ENCODE results near the gene SH3TC1. TPM values are rescaled to one million over a fixed set of nuclear protein-coding genes. Genes with fewer than 3 reads are reported as not detected.

Gene SH3TC1
- total and polyA plus RNA-seq, 2 of the 13 experiments (the other 11 are each of a cell fraction or from before 2014, with no cell fraction given), result 14.9 to 21.8 TPM

DNA sequence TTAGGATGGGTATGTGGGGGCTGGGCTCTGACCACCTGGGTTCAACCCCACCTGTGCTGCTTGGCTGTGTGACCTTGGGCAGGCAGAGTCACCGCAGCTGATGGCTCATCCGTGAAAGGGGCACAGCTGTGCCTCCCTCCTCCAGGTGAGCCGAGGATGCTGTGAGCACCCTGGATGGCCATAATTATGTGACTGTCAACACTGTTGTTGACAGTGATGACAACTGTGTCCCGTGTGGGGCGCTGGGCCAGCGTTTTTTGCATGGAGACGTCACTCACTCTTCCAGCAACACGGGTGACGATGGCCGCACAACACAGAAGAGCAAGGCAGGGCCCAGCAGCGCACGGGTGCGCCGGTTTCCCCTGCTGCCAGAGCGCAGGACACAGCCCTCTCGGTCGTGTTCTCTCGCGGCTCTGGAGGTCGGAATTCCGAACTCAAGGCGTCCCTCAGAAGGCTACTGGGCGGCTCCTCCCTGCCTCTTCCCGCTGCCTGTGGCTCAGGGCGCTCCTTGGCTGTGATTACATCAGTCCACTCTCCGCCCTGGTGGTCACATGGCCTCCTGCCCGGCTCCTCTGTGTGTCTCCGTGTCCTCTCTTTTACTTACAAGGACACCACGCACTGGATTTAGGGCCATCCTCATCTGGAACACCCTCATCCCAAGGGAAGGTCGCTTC, 1.3 kb downstream of the SH3TC1 start (continued):
- TF ChIP-seq FOXP4 (CRISPR knock-in tag; IDR thresholded peaks at IDR 0.05), result peak; percentile 56
- TF ChIP-seq IRF1 (CRISPR knock-in tag; IDR thresholded peaks at IDR 0.05; ENCODE audit: low read depth), result no peak
- no peak for TF ChIP-seq DMAP1 (CRISPR knock-in tag; IDR thresholded peaks at IDR 0.05)
- no peak for TF ChIP-seq ZHX1 (CRISPR knock-in tag; IDR thresholded peaks at IDR 0.05; ENCODE audit: low read depth)
- no peak for TF ChIP-seq ZNF280B (CRISPR knock-in tag; IDR thresholded peaks at IDR 0.05; ENCODE audit: borderline replicate concordance)
- TF ChIP-seq ZNF576 (CRISPR knock-in tag; IDR thresholded peaks at IDR 0.05), result no peak
- no peak for TF ChIP-seq ZNF746 (CRISPR knock-in tag; IDR thresholded peaks at IDR 0.05)
- TF ChIP-seq MATR3 (CRISPR knock-in tag; IDR thresholded peaks at IDR 0.05), result no peak
- TF ChIP-seq ZNF772 (CRISPR knock-in tag; IDR thresholded peaks at IDR 0.05), result no peak
- no peak for TF ChIP-seq SOX5 (CRISPR knock-in tag; IDR thresholded peaks at IDR 0.05; ENCODE audit: borderline replicate concordance)
- peak; percentile 51; the same call in 1 of the 2 replicates for TF ChIP-seq AKAP8 (CRISPR knock-in tag; IDR thresholded peaks at IDR 0.05)
- TF ChIP-seq, protein P1, sequence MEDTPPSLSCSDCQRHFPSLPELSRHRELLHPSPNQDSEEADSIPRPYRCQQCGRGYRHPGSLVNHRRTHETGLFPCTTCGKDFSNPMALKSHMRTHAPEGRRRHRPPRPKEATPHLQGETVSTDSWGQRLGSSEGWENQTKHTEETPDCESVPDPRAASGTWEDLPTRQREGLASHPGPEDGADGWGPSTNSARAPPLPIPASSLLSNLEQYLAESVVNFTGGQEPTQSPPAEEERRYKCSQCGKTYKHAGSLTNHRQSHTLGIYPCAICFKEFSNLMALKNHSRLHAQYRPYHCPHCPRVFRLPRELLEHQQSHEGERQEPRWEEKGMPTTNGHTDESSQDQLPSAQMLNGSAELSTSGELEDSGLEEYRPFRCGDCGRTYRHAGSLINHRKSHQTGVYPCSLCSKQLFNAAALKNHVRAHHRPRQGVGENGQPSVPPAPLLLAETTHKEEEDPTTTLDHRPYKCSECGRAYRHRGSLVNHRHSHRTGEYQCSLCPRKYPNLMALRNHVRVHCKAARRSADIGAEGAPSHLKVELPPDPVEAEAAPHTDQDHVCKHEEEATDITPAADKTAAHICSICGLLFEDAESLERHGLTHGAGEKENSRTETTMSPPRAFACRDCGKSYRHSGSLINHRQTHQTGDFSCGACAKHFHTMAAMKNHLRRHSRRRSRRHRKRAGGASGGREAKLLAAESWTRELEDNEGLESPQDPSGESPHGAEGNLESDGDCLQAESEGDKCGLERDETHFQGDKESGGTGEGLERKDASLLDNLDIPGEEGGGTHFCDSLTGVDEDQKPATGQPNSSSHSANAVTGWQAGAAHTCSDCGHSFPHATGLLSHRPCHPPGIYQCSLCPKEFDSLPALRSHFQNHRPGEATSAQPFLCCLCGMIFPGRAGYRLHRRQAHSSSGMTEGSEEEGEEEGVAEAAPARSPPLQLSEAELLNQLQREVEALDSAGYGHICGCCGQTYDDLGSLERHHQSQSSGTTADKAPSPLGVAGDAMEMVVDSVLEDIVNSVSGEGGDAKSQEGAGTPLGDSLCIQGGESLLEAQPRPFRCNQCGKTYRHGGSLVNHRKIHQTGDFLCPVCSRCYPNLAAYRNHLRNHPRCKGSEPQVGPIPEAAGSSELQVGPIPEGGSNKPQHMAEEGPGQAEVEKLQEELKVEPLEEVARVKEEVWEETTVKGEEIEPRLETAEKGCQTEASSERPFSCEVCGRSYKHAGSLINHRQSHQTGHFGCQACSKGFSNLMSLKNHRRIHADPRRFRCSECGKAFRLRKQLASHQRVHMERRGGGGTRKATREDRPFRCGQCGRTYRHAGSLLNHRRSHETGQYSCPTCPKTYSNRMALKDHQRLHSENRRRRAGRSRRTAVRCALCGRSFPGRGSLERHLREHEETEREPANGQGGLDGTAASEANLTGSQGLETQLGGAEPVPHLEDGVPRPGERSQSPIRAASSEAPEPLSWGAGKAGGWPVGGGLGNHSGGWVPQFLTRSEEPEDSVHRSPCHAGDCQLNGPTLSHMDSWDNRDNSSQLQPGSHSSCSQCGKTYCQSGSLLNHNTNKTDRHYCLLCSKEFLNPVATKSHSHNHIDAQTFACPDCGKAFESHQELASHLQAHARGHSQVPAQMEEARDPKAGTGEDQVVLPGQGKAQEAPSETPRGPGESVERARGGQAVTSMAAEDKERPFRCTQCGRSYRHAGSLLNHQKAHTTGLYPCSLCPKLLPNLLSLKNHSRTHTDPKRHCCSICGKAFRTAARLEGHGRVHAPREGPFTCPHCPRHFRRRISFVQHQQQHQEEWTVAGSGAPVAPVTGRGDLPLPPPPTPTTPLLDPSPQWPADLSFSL (CRISPR knock-in tag; IDR thresholded peaks at IDR 0.05), result no peak
- TF ChIP-seq ATAD3A (CRISPR knock-in tag; IDR thresholded peaks at IDR 0.05), result no peak
- TF ChIP-seq ZNF768 (CRISPR knock-in tag; IDR thresholded peaks at IDR 0.05), result peak; percentile 9; the same call in 1 of the 2 replicates

Measured in HepG2 (cell line).